ENCODE data around the gene CIART. TPM values are rescaled to one million over a fixed set of nuclear protein-coding genes. Genes with fewer than 3 reads are reported as not detected.
A peak's percentile ranks its signal among the peaks of the same experiment; 100 is the strongest.

The CIART gene
- total and polyA plus RNA-seq, 2 experiments from 2014 or later = 1.8 to 7.1 TPM

DNA sequence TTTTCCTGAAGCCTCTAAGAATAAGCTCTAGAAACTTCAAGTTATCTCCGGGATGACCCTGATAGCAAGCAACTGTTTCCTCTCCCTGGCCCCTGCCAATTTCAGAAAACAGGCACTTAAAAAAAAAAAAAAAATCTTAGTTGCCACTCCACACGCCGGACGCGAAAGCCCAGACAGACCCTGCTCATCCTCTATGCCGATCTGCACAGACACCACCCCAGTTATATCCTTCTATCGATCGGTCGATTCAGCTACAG is 48.1 kb upstream of the CIART start:
- H3K27ac ChIP-seq = peak overlapping the region; percentile 92
- H2AFZ ChIP-seq = peak overlapping the region; percentile 34
- DNase-seq (ENCODE audit: low spot score) = no peak
- H4K20me1 ChIP-seq (ENCODE audit: insufficient read depth, poor library complexity, severe bottlenecking) = no peaks in the 10 kb centered on the region
- no peak for TF ChIP-seq EZH2 (IDR thresholded peaks at IDR 0.05; ENCODE audit: borderline replicate concordance)
- no peak for TF ChIP-seq CTCF (IDR thresholded peaks at IDR 0.05; ENCODE audit: poor library complexity)
- no peak for TF ChIP-seq EZH2phosphoT487 (IDR thresholded peaks at IDR 0.05; ENCODE audit: low read depth, severe bottlenecking, unreplicated experiment)
- H3K36me3 ChIP-seq (replicated peaks; ENCODE audit: insufficient read depth, low read depth) = no peaks in the 10 kb centered on the region
- H3K79me2 ChIP-seq = peaks cover 47% of the 10 kb centered on the region
- H3K27me3 ChIP-seq = no peaks in the 10 kb centered on the region
- H3K4me1 ChIP-seq (ENCODE audit: insufficient read depth) = peaks cover 8% of the 10 kb centered on the region
- H3K9me3 ChIP-seq (ENCODE audit: low read depth) = no peaks in the 10 kb centered on the region
- peak overlapping the region; percentile 30 for H3K4me3 ChIP-seq
- WGBS (ENCODE audit: low lambda C conversion rate, missing lambda C conversion rate) = under 1% methylated on average over 9 of the region's 9 CpGs
- no peaks in the 10 kb centered on the region for H3K9me2 ChIP-seq (replicated peaks; ENCODE audit: insufficient read depth)
- H3K4me2 ChIP-seq = peak overlapping the region; percentile 86

DNA sequence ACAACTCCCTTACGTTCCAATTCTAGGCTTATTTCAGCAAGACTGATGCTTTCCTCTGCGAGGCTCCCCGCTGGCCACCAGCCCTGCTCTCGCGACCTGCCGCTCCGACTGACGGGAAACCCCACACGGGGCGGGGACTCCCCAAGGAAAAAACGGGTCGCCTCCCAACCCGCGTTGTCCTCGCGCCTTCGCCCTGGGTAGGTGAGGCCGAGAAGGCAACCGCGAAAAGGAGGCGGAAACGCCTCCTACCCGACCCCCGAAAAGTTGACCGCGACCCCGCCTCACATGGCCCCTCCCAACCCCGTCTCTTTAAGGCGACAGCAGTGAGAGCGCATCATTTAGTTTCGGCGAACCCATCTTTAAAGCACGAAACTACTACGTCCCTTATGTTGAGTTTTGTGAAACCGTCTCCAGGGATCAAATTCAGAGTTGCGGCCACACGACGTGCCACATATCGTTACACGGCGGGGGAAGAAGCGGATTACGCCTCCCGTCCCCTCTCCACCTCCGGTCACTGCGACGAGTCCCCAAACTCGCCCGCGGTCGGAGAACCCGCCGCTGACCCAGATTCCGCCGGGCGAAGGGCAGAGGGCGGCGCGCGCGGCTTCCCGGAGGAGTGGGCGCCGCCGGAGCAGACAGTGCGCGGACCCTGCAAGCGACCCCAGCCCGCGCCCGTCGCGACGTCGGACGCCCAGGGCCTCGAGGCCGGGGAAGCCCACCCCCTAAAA is 47.6 kb upstream of the CIART start:
- TF ChIP-seq EZH2 (IDR thresholded peaks at IDR 0.05; ENCODE audit: borderline replicate concordance) = no peak
- TF ChIP-seq EZH2phosphoT487 (IDR thresholded peaks at IDR 0.05; ENCODE audit: low read depth, severe bottlenecking, unreplicated experiment) = no peak
- Histone ChIP-seq H3K27ac (peak overlapping the region; percentile 92), H4K20me1 (ENCODE audit: insufficient read depth, poor library complexity, severe bottlenecking) (no peaks in the 10 kb centered on the region), H3K79me2 (peaks cover 43% of the 10 kb centered on the region), H3K36me3 (replicated peaks; ENCODE audit: insufficient read depth, low read depth) (no peaks in the 10 kb centered on the region), H3K9me2 (replicated peaks; ENCODE audit: insufficient read depth) (no peaks in the 10 kb centered on the region), H3K4me3 (peak overlapping the region; percentile 30), H3K4me1 (ENCODE audit: insufficient read depth) (peaks cover 8% of the 10 kb centered on the region), H3K9me3 (ENCODE audit: low read depth) (no peaks in the 10 kb centered on the region), H3K4me2 (peak overlapping the region; percentile 86), H3K27me3 (no peaks in the 10 kb centered on the region), H2AFZ (peak overlapping the region; percentile 34)
- peak; percentile 81 for DNase-seq (ENCODE audit: low spot score)
- WGBS (ENCODE audit: low lambda C conversion rate, missing lambda C conversion rate) = 2% methylated on average over 67 of the region's 78 CpGs

DNA sequence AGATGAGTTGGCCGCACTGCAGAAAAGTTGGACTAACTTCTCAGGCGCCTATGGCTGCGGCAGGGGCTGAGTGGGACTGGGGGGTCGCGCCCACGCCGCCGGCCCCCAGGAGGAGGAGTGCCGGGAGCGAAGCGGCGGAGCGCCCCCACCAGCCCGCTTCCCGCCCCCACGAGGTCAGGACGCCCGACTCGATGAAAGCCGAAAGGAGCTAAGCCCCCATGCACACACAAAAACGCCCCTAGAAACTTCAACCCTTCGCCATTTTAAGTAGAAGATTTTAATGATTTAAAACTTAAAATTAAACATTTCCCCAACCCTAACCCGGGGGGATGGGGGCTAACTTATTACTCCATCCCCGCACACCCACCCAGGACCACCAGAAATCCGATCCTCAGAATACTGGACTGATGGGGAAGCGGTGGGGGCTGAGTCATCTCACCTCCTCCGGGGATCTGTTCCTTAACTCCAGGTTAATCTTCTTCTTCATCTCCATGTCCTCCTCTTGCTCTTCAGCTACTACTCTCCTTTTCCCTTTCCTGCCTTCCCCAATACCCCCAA is 47.0 kb upstream of the CIART start:
- peaks cover 38% of the 10 kb centered on the region for H3K79me2 ChIP-seq
- peak; percentile 23 for DNase-seq (ENCODE audit: low spot score)
- WGBS (ENCODE audit: low lambda C conversion rate, missing lambda C conversion rate) = under 1% methylated on average over 15 of the region's 27 CpGs

More for the DNA sequence above, 47.0 kb upstream of the CIART start:
- H4K20me1 ChIP-seq (ENCODE audit: insufficient read depth, poor library complexity, severe bottlenecking) = no peaks in the 10 kb centered on the region
- H3K9me2 ChIP-seq (replicated peaks; ENCODE audit: insufficient read depth) = no peaks in the 10 kb centered on the region
- peak overlapping the region; percentile 34 for H2AFZ ChIP-seq
- H3K36me3 ChIP-seq (replicated peaks; ENCODE audit: insufficient read depth, low read depth) = no peaks in the 10 kb centered on the region
- no peak for TF ChIP-seq CTCF (IDR thresholded peaks at IDR 0.05; ENCODE audit: poor library complexity)
- no peak for TF ChIP-seq EZH2 (IDR thresholded peaks at IDR 0.05; ENCODE audit: borderline replicate concordance)
- TF ChIP-seq EZH2phosphoT487 (IDR thresholded peaks at IDR 0.05; ENCODE audit: low read depth, severe bottlenecking, unreplicated experiment) = no peak
- peaks cover 8% of the 10 kb centered on the region for H3K4me1 ChIP-seq (ENCODE audit: insufficient read depth)
- peak overlapping the region; percentile 30 for H3K4me3 ChIP-seq
- H3K27ac ChIP-seq = peak overlapping the region; percentile 92
- H3K27me3 ChIP-seq = no peaks in the 10 kb centered on the region
- no peaks in the 10 kb centered on the region for H3K9me3 ChIP-seq (ENCODE audit: low read depth)
- H3K4me2 ChIP-seq = peak overlapping the region; percentile 86

Measured in hepatocyte (in vitro differentiated cells).